Right lobe of liver (tissue), 4 donors: ENCODE measurements around the gene CYREN.
"Not testable (repeated sequence)": the region's sequence is repeated elsewhere in the genome, so short reads cannot be mapped to it uniquely, and the experiment has no call there.

ENCODE experiments used
- CTCF ChIP-seq, 4 donors: fragments of 200-600 bp in 3 of 4; fragments of 450-650 bp in 1 of 4; IDR thresholded peaks; one replicate each; pipeline versions ENCODE4 v1.5.1 to v1.8.0; 2016 to 2022; ENCODE audit warnings: antibody characterized with exemption in 4 of 4, mild to moderate bottlenecking in 2 of 4
- POLR2A ChIP-seq: fragments of 450-650 bp; IDR thresholded peaks from one replicate; pipeline ENCODE4 v1.6.1; 2017; ENCODE audit warnings: antibody characterized with exemption, mild to moderate bottlenecking
- donor health status: DM: no; HTN: no; CAD: no.
- donor health status: DM: no; HTN: no; CAD: no.
- donor health status: DM: no; HTN: yes; CAD: no.

GRCh38 chr7:135211946-135212685 is 41.6 kb upstream of the CYREN start:
- not testable (repeated sequence) for TF ChIP-seq CTCF (IDR thresholded peaks at IDR 0.05); POLR2A
